ENCODE measurements around the gene FAM184B. TPM values are rescaled to one million over a fixed set of nuclear protein-coding genes. Genes with fewer than 3 reads are reported as not detected.

Gene FAM184B
- total RNA-seq, 1 donor from 2014 or later: 0.02 TPM

GRCh38 chr4:17723648-17724047, 57.8 kb downstream of the FAM184B start:
- H3K4me1 Mint-ChIP-seq: no peaks in the 10 kb centered on the region
- no peak for TF ChIP-seq CTCF (IDR thresholded peaks at IDR 0.05)
- H3K36me3 Mint-ChIP-seq (ENCODE audit: low read depth): no peaks in the 10 kb centered on the region
- no peak overlapping the region for H3K4me3 Mint-ChIP-seq
- DNase-seq (no peak), ATAC-seq (ENCODE audit: low read depth) (no peak)
- no peak overlapping the region for H3K27ac Mint-ChIP-seq
- H3K27me3 Mint-ChIP-seq: peaks cover 6% of the 10 kb centered on the region
- intact Hi-C loops (cut with micrococcal nuclease): no loop called here
- POLR2A ChIA-PET: no interaction called here
- CTCF ChIA-PET: no interaction called here
- peaks cover 2% of the 10 kb centered on the region for H3K9me3 Mint-ChIP-seq

- intact Hi-C loops (cut with micrococcal nuclease): no loop called here
- no peak for ATAC-seq (ENCODE audit: low read depth)
- CTCF ChIA-PET: no interaction called here
- peaks cover 5% of the 10 kb centered on the region for H3K27me3 Mint-ChIP-seq
- DNase-seq: no peak
- no peak overlapping the region for H3K4me3 Mint-ChIP-seq
- H3K27ac Mint-ChIP-seq: no peak overlapping the region
- H3K36me3 Mint-ChIP-seq (ENCODE audit: low read depth): no peaks in the 10 kb centered on the region
- TF ChIP-seq CTCF (IDR thresholded peaks at IDR 0.05): no peak
- no peaks in the 10 kb centered on the region for H3K4me1 Mint-ChIP-seq
- peaks cover 2% of the 10 kb centered on the region for H3K9me3 Mint-ChIP-seq
- POLR2A ChIA-PET: no interaction called here
These were observed 59.1 kb downstream of the FAM184B start for GRCh38 chr4:17722356-17722700.

- no peak overlapping the region for H3K27ac Mint-ChIP-seq
- intact Hi-C loops (cut with micrococcal nuclease): no loop called here
- H3K4me3 Mint-ChIP-seq: no peak overlapping the region
- H3K36me3 Mint-ChIP-seq (ENCODE audit: low read depth): no peaks in the 10 kb centered on the region
- no peaks in the 10 kb centered on the region for H3K4me1 Mint-ChIP-seq
- ATAC-seq (ENCODE audit: low read depth) (no peak), DNase-seq (no peak)
- H3K9me3 Mint-ChIP-seq: no peaks in the 10 kb centered on the region
- H3K27me3 Mint-ChIP-seq: peaks cover 4% of the 10 kb centered on the region
- no peak for TF ChIP-seq CTCF (IDR thresholded peaks at IDR 0.05)
- CTCF ChIA-PET: no interaction called here
- POLR2A ChIA-PET: no interaction called here
These were observed 59.7 kb downstream of the FAM184B start for GRCh38 chr4:17721496-17722355.

GRCh38 chr4:17719106-17719505, 62.3 kb downstream of the FAM184B start:
- H3K36me3 Mint-ChIP-seq (ENCODE audit: low read depth): no peaks in the 10 kb centered on the region
- ChIA-PET CTCF (no interaction called here), POLR2A (no interaction called here)
- no peak overlapping the region for H3K27ac Mint-ChIP-seq
- no peak for DNase-seq
- no peak for ATAC-seq (ENCODE audit: low read depth)
- H3K4me3 Mint-ChIP-seq: no peak overlapping the region
- no peaks in the 10 kb centered on the region for H3K4me1 Mint-ChIP-seq
- peaks cover 4% of the 10 kb centered on the region for H3K27me3 Mint-ChIP-seq
- TF ChIP-seq CTCF (IDR thresholded peaks at IDR 0.05): no peak
- intact Hi-C loops (cut with micrococcal nuclease): no loop called here
- H3K9me3 Mint-ChIP-seq: no peaks in the 10 kb centered on the region

GRCh38 chr4:17718471-17718870, 63.0 kb downstream of the FAM184B start:
- Mint-ChIP-seq H3K27ac (no peak overlapping the region), H3K4me3 (no peak overlapping the region), H3K9me3 (no peaks in the 10 kb centered on the region), H3K4me1 (no peaks in the 10 kb centered on the region), H3K27me3 (peaks cover 4% of the 10 kb centered on the region), H3K36me3 (ENCODE audit: low read depth) (no peaks in the 10 kb centered on the region)
- CTCF ChIA-PET: no interaction called here
- DNase-seq: no peak
- ATAC-seq (ENCODE audit: low read depth): no peak
- no peak for TF ChIP-seq CTCF (IDR thresholded peaks at IDR 0.05)
- POLR2A ChIA-PET: no interaction called here
- intact Hi-C loops (cut with micrococcal nuclease): no loop called here
